Stimulated activated naive CD8-positive, alpha-beta T cell treated with anti-CD3 and anti-CD28 coated beads, Interleukin-15, amount 100 ng/mL, for 72 hours (primary cell): Measurements from ENCODE around the gene DGCR8.
A peak's percentile ranks its signal among the peaks of the same experiment; 100 is the strongest.

Experiments
- ATAC-seq: fragments of 150-1000 bp; cut with Tn5 transposase; 2 replicates; pipeline ENCODE4 v1.10.0; 2021; ENCODE audit warnings: mild to moderate bottlenecking, moderate library complexity
- DNase-seq, 2 donors: peaks; one replicate each; pipeline ENCODE4 v3.0.0; 2021 to 2022
- H3K27ac Mint-ChIP-seq, 2 donors: one replicate each; pipeline ENCODE4 v1.8.0; 2022; ENCODE audit warnings: mild to moderate bottlenecking in 2 of 2, mixed read lengths in 2 of 2, moderate library complexity in 2 of 2
- H3K27me3 Mint-ChIP-seq: one replicate; pipeline ENCODE4 v1.8.0; 2022; ENCODE audit warnings: mixed read lengths
- H3K4me1 Mint-ChIP-seq: one replicate; pipeline ENCODE4 v1.8.0; 2022; ENCODE audit warnings: mild to moderate bottlenecking, mixed read lengths
- H3K4me3 Mint-ChIP-seq, 2 donors: one replicate each; pipeline ENCODE4 v1.8.0; 2022; ENCODE audit warnings: mild to moderate bottlenecking in 2 of 2, mixed read lengths in 2 of 2, moderate library complexity in 1 of 2
- H3K9me3 Mint-ChIP-seq, 2 donors: one replicate each; pipeline ENCODE4 v1.8.0; 2022; ENCODE audit warnings: mixed read lengths in 2 of 2

DGCR8 gene

DNA sequence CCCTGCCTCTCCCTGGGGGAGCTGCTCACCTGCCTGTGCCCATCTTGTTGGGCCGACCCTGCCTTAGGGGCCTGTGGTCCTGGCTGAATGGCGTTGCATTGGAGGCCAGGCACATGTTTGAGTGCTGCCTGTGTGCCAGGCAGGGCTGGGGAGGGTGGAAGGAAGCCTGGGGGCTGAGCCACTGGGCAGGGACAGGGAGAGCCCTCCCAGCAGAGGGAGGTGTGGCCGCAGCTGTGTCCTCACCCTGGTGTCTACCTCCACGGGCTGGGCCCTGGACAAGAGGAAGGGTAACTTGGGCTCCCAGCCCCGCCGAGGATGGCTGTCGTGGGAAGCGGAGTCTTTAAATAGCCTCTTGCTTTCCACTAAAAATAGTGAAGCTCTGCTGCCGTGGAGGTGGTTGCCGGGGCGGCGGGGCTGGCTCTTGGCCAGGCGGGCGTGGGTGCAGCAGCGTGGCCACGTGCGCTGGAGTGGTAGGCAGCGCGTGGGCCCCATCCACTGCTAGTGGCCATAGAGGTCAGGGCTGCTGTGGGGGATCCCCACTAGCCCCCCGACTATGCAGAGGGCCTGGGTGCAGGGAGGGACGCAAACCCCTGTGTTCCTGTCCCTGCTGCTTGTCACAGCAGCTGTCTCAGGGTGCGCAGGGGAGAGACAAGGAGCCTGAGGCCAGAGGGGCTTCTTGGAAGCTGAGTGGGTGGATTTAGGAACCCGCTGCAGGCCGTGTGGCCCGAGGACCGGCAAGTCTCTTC lies 57.8 kb downstream of the DGCR8 start:
- no peaks in the 10 kb centered on the region for H3K27me3 Mint-ChIP-seq
- no peak overlapping the region for H3K4me3 Mint-ChIP-seq
- ATAC-seq (no peak), DNase-seq (no peak)
- H3K4me1 Mint-ChIP-seq, result peaks cover 64% of the 10 kb centered on the region
- no peaks in the 10 kb centered on the region for H3K9me3 Mint-ChIP-seq
- H3K27ac Mint-ChIP-seq, result peak overlapping the region; percentile 47 to 92

DNA sequence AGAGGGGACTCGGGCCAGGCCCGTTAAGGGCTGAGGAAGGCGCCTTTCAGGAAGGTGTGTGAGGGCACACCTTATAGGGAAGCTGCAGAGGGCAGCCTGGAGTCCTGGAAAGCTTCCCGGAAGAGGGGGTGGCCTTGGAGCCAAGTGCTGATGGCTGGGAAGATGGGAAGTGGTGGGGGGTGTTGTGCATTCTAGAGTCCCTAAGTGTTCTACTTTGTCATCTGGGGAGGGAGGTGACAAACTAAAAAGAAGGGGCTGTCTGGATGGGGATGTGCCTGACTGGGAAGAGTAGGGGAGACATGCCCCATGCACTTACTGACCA lies 58.3 kb downstream of the DGCR8 start:
- Mint-ChIP-seq H3K9me3 (no peaks in the 10 kb centered on the region), H3K27me3 (no peaks in the 10 kb centered on the region), H3K27ac (no peak overlapping the region), H3K4me3 (no peak overlapping the region), H3K4me1 (peaks cover 58% of the 10 kb centered on the region)
- no peak for ATAC-seq
- DNase-seq, result no peak

DNA sequence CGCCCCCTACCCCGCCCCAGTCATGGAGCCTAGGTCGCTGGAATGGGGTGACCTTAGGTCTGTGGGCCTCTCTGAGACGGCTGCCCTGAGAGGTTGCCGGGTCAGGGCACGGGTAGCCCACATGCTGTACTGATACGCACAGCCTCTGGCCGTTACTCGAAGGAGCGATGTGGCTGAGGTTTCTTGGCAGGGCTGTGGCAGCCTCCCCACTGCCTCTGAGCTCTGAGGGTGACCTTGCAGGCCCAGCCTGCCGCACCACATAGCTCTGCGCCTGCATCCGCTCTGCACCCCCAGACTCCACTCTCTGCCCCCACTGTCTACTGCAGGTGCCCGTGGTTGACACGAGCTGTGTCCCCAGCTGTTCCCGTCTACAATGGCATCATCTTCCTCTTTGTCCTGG lies 58.8 kb downstream of the DGCR8 start:
- ATAC-seq, result no peak
- peaks cover 53% of the 10 kb centered on the region for H3K4me1 Mint-ChIP-seq
- H3K9me3 Mint-ChIP-seq, result no peaks in the 10 kb centered on the region
- no peak for DNase-seq
- H3K4me3 Mint-ChIP-seq, result no peak overlapping the region
- no peaks in the 10 kb centered on the region for H3K27me3 Mint-ChIP-seq
- peak overlapping the region in 1 of 2 donors; percentile 93 for H3K27ac Mint-ChIP-seq

DNA sequence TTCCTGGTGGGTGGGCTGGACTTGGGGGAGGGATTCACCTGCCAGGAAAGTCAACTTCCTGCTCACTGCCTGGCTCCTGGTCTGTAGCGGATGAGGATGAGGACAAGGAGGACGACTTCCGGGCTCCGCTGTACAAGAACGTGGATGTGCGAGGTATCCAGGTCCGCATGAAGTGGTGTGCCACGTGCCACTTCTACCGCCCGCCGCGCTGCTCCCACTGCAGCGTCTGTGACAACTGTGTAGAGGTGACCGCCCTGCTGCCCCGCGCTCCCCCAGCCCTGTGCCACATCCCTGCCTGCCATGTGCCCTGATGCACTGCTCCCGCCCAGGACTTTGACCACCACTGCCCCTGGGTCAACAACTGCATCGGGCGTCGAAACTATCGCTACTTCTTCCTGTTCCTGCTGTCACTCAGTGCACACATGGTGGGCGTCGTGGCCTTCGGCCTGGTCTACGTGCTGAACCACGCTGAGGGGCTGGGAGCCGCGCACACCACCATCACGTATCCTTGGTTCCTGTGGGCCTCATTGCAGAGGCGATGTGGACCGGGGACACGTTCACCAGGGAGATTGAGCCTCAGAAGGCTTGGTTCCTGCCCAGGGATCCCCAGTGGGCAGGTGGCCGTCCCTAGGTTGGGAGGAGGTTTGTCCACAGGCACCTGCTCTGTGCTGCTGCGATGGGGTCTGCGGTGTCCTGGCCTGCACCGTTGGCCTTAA lies 59.5 kb downstream of the DGCR8 start:
- H3K9me3 Mint-ChIP-seq, result no peaks in the 10 kb centered on the region
- ATAC-seq, result no peak

DNA sequence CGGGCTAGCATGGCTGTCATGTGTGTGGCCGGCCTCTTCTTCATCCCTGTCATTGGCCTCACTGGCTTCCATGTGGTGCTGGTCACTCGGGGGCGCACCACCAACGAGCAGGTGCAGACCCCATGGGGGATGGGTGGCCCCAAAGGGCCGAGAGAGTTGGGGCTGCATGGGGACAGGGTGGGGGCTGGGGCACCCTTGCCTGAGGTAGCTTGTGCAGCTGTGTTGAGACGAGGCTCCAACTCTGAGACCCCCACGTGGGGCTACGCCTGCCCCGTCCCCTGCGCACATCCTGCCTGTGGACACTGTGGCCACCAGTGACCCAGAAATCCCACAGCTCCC lies 60.0 kb downstream of the DGCR8 start:
- H3K27ac Mint-ChIP-seq, result no peak overlapping the region
- no peak for DNase-seq
- H3K27me3 Mint-ChIP-seq, result no peaks in the 10 kb centered on the region
- no peaks in the 10 kb centered on the region for H3K9me3 Mint-ChIP-seq
- ATAC-seq, result no peak
- H3K4me3 Mint-ChIP-seq, result no peak overlapping the region
- peaks cover 41% of the 10 kb centered on the region for H3K4me1 Mint-ChIP-seq

More for the DNA sequence above, 59.5 kb downstream of the DGCR8 start:
- no peak for DNase-seq
- no peaks in the 10 kb centered on the region for H3K27me3 Mint-ChIP-seq
- H3K27ac Mint-ChIP-seq, result no peak overlapping the region
- peaks cover 47% of the 10 kb centered on the region for H3K4me1 Mint-ChIP-seq
- no peak overlapping the region for H3K4me3 Mint-ChIP-seq

DNA sequence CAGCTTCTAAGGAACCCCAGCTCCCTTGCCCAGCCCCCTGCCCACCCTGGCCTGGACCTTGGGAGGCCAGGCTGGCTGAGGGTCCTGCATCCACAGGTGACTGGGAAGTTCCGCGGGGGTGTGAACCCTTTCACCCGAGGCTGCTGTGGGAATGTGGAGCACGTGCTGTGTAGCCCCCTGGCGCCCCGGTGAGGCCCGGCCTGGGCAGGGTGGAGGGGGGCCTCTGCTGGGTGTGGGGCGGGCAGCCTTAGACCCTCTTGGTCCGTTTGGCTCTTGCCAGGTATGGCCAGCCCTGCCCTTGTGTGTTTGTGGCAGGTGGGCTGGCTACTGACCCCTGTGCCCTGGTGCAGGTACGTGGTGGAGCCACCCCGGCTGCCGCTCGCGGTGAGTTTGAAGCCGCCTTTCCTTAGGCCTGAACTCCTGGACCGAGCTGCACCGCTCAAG lies 60.5 kb downstream of the DGCR8 start:
- no peaks in the 10 kb centered on the region for H3K9me3 Mint-ChIP-seq
- no peak overlapping the region for H3K4me3 Mint-ChIP-seq
- no peak overlapping the region for H3K27ac Mint-ChIP-seq
- H3K27me3 Mint-ChIP-seq, result no peaks in the 10 kb centered on the region
- no peak for ATAC-seq
- no peak for DNase-seq
- H3K4me1 Mint-ChIP-seq, result peaks cover 37% of the 10 kb centered on the region

DNA sequence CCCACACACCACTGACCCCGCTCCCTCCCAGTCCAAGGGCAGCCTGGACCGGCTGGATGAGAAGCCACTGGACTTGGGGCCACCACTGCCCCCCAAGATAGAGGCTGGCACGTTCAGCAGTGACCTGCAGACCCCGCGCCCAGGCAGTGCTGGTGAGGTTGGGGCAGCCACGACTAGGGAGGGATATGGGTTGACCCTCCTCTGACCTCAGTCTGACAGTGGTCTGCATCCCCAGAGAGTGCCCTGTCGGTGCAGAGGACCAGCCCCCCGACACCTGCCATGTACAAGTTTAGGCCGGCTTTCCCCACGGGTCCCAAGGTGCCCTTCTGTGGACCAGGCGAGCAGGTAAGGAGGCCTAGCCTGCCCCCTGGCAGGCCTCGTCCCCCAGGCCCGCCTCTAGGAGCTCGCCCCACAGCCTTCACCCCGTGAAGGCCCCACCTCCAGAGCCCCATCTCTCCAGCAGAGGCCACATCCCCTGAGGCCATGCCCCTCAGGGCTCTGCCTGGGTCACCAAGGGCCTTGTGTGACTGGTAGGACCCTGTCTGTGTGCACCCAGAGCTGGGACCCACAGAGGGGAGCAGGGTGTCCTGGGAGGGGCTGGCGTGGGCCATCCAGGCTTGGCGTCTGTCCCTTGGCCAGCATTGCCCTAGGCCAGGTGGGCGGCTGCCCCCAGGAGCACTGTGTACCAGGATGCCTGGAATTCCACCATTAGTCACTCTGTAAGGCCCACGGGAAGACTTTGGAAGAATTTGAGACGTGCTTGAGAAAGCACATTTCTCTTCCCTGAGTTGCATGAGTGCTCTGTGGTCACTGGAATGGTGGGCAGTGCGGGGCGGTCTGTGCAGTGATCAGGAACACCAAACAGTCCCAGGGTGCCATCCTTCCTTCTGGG lies 61.4 kb downstream of the DGCR8 start:
- ATAC-seq (no peak), DNase-seq (no peak)
- Mint-ChIP-seq H3K4me1 (peaks cover 34% of the 10 kb centered on the region), H3K27ac (peak overlapping the region in 1 of 2 donors; percentile 86), H3K4me3 (no peak overlapping the region), H3K9me3 (no peaks in the 10 kb centered on the region), H3K27me3 (no peaks in the 10 kb centered on the region)

DNA sequence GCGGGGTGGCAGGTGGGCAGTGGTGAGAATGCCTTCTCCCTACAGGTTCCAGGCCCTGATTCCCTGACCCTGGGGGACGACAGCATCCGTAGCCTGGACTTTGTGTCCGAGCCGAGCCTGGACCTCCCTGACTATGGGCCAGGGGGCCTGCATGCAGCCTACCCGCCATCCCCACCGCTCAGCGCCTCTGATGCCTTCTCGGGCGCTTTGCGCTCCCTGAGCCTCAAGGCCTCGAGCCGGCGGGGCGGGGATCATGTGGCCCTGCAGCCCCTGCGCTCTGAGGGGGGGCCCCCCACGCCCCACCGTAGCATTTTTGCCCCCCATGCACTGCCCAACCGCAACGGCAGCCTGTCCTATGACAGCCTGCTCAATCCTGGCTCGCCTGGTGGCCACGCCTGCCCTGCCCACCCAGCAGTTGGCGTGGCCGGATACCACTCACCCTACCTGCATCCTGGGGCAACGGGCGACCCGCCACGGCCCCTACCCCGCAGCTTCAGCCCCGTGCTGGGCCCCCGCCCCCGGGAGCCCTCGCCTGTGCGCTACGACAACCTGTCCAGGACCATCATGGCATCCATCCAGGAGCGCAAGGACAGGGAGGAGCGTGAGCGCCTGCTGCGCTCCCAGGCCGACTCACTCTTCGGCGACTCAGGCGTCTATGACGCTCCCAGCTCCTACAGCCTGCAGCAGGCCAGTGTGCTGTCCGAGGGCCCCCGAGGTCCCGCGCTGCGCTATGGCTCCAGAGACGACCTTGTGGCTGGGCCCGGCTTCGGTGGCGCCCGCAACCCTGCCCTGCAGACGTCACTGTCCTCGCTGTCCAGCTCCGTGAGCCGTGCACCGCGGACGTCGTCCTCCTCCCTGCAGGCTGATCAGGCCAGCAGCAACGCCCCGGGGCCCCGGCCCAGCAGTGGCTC lies 62.9 kb downstream of the DGCR8 start:
- no peak overlapping the region for H3K27ac Mint-ChIP-seq
- peak; percentile 6 for ATAC-seq
- H3K27me3 Mint-ChIP-seq, result no peaks in the 10 kb centered on the region
- no peaks in the 10 kb centered on the region for H3K9me3 Mint-ChIP-seq
- DNase-seq, result no peak
- H3K4me3 Mint-ChIP-seq, result no peak overlapping the region
- H3K4me1 Mint-ChIP-seq, result peaks cover 28% of the 10 kb centered on the region

DNA sequence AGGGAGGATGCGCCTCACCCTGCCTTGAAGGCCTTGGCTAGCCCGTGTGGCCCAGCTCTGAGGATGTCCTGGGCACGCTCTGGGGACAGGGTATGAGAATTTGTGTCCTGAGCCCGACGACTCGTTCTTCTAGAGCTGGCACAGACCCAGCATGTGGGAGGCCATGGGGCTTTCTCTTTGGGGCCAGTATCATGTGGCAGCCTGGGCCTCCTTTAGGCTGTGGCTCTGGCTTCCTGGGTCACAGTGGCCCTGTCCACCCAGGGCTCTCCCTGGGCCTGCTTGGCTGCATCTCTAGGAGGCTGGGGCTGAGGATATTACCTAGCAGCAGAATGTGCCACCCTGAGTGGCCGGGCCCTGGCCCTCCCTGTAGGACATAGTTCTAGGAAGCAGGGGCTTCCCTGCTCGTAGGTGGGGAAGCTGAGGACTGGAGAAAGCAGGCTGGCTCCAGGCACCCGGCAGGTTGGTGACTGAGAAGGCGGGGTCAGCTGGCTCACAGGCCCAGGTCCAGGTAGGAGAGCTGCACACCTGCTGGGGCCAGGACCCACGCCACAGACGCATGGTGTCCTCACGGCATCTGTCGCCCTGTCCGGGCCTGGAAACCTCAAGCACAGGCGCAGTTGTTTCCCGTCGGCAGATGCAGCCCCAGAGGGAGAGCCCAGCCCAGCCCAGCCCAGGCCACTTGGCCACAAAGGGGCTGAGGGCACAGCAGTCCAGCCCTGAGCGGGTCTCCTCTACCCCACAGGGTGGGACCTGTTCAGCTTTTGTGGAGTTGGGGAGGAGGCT lies 64.0 kb downstream of the DGCR8 start:
- ATAC-seq (no peak), DNase-seq (no peak)
- Mint-ChIP-seq H3K9me3 (no peaks in the 10 kb centered on the region), H3K4me1 (peaks cover 22% of the 10 kb centered on the region), H3K27ac (no peak overlapping the region), H3K4me3 (no peak overlapping the region), H3K27me3 (no peaks in the 10 kb centered on the region)

DNA sequence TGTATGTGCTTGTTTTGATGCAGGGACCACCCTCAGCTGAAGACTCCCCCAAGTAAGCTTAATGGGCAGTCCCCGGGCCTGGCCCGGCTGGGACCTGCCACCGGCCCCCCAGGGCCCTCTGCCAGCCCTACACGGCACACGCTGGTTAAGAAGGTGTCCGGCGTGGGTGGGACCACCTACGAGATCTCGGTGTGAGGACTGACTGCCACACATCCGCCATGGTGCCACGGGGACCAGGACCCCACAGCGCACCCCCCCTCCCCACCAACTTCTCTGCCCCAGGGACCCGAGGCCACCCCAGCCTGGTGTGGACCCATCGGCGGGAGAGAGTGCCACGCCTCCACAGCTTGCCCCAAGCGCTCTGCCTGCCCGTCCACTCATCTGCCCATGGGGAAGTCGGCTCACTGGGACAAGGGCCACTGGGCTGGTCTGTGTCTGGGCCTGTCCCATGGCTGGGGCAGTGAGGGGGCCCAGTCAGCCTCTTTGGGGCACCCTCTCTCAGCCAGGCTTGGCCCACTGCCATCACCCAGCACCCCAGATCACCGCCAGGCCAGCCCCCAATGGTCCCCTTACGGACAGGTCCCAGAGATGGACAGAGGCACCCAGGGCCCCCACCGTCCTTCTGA lies 65.3 kb downstream of the DGCR8 start:
- no peak for DNase-seq
- no peaks in the 10 kb centered on the region for H3K27me3 Mint-ChIP-seq

DNA sequence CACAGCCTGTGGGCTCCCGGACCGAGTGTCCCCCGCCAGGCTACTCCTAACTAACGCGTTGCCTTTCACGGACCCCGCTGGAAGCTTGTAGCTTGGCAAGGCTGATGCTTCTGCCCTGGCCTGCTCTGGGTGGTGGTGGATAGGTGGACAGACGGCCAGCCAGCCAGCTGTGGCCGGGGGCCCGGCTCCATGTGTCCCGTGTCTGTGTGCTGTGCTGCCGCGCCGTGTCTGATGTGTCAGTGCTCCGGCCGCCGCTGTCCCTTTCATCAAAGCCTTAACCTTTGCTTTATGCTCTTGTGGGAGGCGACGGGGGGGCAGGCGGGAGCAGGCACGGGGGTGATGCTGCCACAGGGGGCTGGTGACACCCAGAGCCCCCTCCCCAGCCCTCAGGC lies 65.8 kb downstream of the DGCR8 start:
- DNase-seq (no peak), ATAC-seq (no peak)
- no peak overlapping the region for H3K4me3 Mint-ChIP-seq
- no peak overlapping the region for H3K27ac Mint-ChIP-seq
- H3K27me3 Mint-ChIP-seq, result no peaks in the 10 kb centered on the region
- no peaks in the 10 kb centered on the region for H3K9me3 Mint-ChIP-seq
- H3K4me1 Mint-ChIP-seq, result peaks cover 13% of the 10 kb centered on the region

More for the DNA sequence above, 65.3 kb downstream of the DGCR8 start:
- ATAC-seq, result no peak
- Mint-ChIP-seq H3K27ac (no peak overlapping the region), H3K4me1 (peaks cover 13% of the 10 kb centered on the region), H3K9me3 (no peaks in the 10 kb centered on the region), H3K4me3 (no peak overlapping the region)

DNA sequence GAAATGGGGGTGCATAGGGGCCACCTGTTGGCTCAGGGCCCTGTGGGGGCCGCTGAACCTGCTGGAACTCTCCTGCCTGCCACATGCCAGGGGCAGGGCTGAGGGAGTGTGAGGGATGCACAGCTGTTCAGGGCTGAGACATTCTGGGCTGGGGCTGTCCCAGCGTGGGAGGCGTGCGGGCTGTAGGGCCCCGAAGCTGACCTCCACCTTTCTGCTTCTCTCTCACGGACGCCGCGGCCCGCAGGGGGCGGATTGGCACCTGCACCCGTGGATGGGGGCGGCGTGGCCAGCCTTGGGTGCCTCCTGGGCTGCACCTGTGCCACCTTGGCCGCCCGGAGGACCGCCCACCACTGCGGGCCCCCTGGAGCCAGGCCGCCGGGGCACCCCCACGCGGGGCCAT lies 66.7 kb downstream of the DGCR8 start:
- Mint-ChIP-seq H3K9me3 (no peaks in the 10 kb centered on the region), H3K27ac (no peak overlapping the region), H3K4me3 (no peak overlapping the region), H3K27me3 (no peaks in the 10 kb centered on the region), H3K4me1 (peaks cover 13% of the 10 kb centered on the region)
- DNase-seq (no peak), ATAC-seq (peak; percentile 4)

DNA sequence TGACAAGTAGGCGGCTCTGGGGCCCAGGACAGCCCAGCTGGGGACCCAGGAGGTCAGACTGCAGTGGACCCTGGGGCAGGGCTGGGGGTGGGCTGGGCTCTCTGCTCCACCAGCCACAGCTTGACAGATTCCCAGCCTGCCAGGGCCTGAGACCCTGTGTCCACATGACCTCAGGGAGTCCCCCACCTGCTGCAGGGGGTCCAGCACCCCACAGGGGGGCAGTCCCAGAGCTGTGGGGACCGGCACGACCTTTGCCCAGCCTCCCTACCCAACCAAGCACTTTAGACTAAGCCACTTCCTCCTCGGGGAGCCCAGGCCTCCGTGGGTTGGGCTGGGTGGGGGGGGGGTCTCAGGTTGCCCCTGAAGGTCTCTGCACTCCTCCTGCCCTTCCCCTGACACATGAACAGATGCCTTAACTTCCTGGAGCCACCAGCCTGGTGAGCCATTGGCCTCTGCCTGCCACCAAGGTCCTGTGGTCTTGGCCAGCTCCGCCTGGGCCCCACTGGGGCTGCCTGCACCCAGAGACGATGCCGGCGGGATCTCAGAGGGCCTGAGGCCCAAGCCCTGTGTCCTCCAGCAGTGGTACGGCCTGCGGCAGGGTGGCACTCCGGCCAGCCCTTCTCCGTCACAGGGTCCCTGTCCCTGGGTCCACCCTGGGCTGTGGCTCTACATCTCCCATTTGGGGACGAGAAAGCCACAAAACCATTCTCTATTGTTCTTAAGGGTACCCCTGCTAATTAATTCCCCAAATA lies 67.4 kb downstream of the DGCR8 start:
- Mint-ChIP-seq H3K27ac (no peak overlapping the region), H3K27me3 (no peaks in the 10 kb centered on the region), H3K4me1 (peaks cover 13% of the 10 kb centered on the region), H3K9me3 (no peaks in the 10 kb centered on the region), H3K4me3 (no peak overlapping the region)
- ATAC-seq (no peak), DNase-seq (no peak)

DNA sequence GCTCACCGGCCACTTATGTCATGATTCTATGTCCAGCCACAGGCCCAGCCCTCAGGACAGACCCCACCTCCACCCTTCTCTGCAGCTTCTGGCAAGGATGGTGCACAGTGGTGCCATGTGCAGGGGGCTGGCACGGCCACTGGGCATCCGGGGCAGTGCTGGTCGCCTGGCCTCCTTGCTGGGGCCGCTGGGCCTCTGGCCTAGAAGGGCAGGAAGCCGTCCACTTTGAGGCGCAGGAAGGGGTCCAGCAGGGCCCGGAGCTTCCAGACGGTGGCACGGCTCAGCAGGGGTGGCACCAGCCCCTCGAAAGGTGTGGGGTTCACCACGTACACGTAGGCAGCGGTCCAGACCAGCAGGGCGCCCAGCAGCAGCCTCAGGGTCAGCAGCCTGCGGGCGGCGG lies 68.4 kb downstream of the DGCR8 start:
- no peak for DNase-seq

More for the DNA sequence above, 68.4 kb downstream of the DGCR8 start:
- ATAC-seq, result no peak
- Mint-ChIP-seq H3K4me3 (no peak overlapping the region), H3K27me3 (no peaks in the 10 kb centered on the region), H3K9me3 (no peaks in the 10 kb centered on the region), H3K4me1 (peaks cover 13% of the 10 kb centered on the region), H3K27ac (no peak overlapping the region)
